Activated naive CD4-positive, alpha-beta T cell treated with anti-CD3 and anti-CD28 coated beads for 36 hours (primary cell): ENCODE data around the gene NMUR2. TPM values are rescaled to one million over a fixed set of nuclear protein-coding genes. Genes with fewer than 3 reads are reported as not detected.

ENCODE experiments used
- CTCF ChIA-PET: fragments of 350-600 bp; sonication (Branson Sonifier 250); formaldehyde crosslinking; loops from one replicate; lab custom pipeline; 2021; ENCODE audit warnings: antibody characterized with exemption; lab: Charles Lee
- DNase-seq: peaks from one replicate; pipeline ENCODE4 v3.0.0-alpha.2; 2020
- H3K27ac Mint-ChIP-seq: one replicate; pipeline ENCODE4 v1.8.0; 2021; ENCODE audit warnings: mild to moderate bottlenecking, mixed read lengths
- H3K27me3 Mint-ChIP-seq: one replicate; pipeline ENCODE4 v1.8.0; 2021; ENCODE audit warnings: low read depth, mixed read lengths
- H3K36me3 Mint-ChIP-seq: one replicate; pipeline ENCODE4 v1.8.0; 2021; ENCODE audit warnings: low read depth, mixed read lengths
- H3K4me1 Mint-ChIP-seq: one replicate; pipeline ENCODE4 v1.8.0; 2021; ENCODE audit warnings: low read depth, mixed read lengths
- H3K4me3 Mint-ChIP-seq: one replicate; pipeline ENCODE4 v1.8.0; 2021; ENCODE audit warnings: mild to moderate bottlenecking, moderate library complexity, mixed read lengths
- H3K9me3 Mint-ChIP-seq: one replicate; pipeline ENCODE4 v1.8.0; 2021; ENCODE audit warnings: mixed read lengths
- intact Hi-C: fragments of 100-400 bp; cut with micrococcal nuclease; formaldehyde crosslinking; loops from one replicate; pipeline ENCODE4 v1.15.1; 2023
- total RNA-seq, 2 experiments: library from RNA; stranded (reverse); gene quantifications; one replicate each; pipeline ENCODE4 v1.2.3, GENCODE V29; 2021

NMUR2 gene
- total RNA-seq, 2 experiments from 2014 or later, result not detected

DNA sequence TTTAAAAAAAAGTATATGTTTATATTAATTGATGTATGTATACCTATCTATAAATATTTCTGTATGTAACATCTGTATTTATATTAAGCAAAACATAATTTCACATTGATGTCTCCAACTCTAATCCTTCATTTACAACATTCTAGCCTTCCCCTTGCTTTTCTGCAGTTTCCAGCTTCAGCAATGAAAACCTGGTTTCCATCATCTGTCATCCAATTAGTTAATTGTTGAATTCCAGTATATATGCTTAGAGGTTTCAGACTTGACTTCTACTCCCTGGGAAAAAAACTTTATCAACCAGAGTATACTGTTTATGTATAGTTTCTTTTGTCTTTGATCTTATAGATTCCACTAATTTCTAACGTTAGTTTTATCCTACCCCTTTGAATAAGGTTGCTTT, 38.4 kb downstream of the NMUR2 start:
- CTCF ChIA-PET, result interaction anchor here (0.8 kb wide), 1 partner anchor 223 kb away, joined by 3 read pairs; no protein-coding TSS in a partner anchor
- H3K9me3 Mint-ChIP-seq, result no peaks in the 10 kb centered on the region
- peaks cover 5% of the 10 kb centered on the region for H3K27me3 Mint-ChIP-seq

DNA sequence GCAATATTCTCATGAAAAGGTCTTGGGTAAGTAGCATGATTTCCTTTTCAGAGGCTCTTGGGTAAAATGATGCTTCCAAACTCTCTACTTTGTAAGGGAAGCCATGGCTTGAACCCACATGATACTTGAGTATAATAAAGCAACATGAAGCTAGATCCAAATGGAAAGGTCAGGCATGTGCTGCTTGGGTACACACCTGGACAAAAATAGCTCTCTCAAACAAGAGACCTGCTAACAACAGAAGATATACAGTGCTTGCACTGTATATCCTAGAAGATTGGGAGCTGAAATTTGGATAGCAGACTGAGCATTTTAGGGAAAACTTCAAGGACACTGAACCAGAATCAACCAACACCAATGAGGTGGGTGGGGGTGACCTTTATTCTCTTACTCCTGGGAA, 40.2 kb downstream of the NMUR2 start:
- Mint-ChIP-seq H3K27me3 (peaks cover 4% of the 10 kb centered on the region), H3K36me3 (no peaks in the 10 kb centered on the region), H3K27ac (no peak overlapping the region), H3K4me1 (no peaks in the 10 kb centered on the region), H3K9me3 (no peaks in the 10 kb centered on the region), H3K4me3 (no peak overlapping the region)
- intact Hi-C loops, result no loop called here
- DNase-seq, result no peak
- CTCF ChIA-PET, result no interaction called here

More for the DNA sequence above, 38.4 kb downstream of the NMUR2 start:
- DNase-seq, result no peak
- Mint-ChIP-seq H3K27ac (no peak overlapping the region), H3K4me3 (no peak overlapping the region), H3K4me1 (no peaks in the 10 kb centered on the region), H3K36me3 (no peaks in the 10 kb centered on the region)
- intact Hi-C loops, result no loop called here

DNA sequence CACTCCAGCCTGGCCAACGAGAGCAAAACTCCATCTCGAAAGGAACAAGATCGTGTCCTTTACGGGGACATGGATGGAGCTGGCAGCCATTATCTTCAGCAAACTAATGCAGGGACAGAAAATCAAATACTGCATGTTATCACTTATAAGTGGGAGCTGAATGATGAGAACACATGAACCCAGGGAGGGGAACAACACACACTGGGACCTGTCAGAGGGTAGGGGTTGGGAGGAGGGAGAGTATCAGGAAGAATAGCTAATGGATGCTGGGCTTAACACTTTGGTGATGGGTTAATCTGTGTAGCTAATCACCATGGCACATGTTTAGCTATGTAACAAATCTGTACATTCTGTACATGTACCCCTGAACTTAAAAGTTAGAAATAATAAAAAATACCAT, 40.9 kb downstream of the NMUR2 start:
- Mint-ChIP-seq H3K9me3 (no peaks in the 10 kb centered on the region), H3K27ac (no peak overlapping the region), H3K27me3 (peaks cover 4% of the 10 kb centered on the region), H3K4me1 (no peaks in the 10 kb centered on the region), H3K36me3 (no peaks in the 10 kb centered on the region), H3K4me3 (no peak overlapping the region)
- no peak for DNase-seq
- intact Hi-C loops, result no loop called here
- CTCF ChIA-PET, result no interaction called here

DNA sequence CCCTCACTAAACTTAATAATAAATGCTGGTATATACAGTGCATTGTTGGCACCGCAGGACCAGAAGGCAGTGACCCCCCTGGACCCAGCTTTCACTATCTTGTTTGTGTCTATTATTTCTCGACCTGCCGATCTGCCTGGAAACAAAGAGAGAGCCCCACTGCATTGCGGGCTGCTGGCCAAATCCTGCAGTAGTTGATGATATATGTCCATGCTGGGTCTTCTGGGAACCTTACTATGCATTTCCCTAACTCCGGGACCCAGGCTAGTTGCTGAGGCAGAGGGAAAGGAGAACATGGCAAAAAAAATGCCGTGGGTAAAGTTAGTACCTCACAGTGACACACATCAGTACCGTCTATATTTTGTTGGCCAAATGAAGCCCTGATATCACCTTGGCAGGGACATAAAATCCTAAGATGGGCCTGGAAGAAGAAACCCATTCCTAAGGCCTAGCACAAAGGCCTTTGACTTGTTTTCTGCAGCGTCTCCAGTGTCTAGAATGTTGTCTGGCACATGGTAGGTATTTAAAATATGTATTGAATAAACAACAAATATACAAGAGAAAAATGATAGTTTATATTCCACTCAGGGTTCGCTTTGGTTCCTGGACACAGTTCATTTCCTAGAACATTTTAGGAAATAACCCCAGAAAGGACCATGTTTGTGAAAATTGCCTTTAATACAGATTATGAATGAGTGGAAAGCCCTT, 46.1 kb downstream of the NMUR2 start:
- Mint-ChIP-seq H3K27ac (no peak overlapping the region), H3K4me3 (no peak overlapping the region), H3K27me3 (peaks cover 5% of the 10 kb centered on the region), H3K9me3 (no peaks in the 10 kb centered on the region), H3K36me3 (no peaks in the 10 kb centered on the region), H3K4me1 (no peaks in the 10 kb centered on the region)
- CTCF ChIA-PET, result no interaction called here
- no peak for DNase-seq
- intact Hi-C loops, result no loop called here

DNA sequence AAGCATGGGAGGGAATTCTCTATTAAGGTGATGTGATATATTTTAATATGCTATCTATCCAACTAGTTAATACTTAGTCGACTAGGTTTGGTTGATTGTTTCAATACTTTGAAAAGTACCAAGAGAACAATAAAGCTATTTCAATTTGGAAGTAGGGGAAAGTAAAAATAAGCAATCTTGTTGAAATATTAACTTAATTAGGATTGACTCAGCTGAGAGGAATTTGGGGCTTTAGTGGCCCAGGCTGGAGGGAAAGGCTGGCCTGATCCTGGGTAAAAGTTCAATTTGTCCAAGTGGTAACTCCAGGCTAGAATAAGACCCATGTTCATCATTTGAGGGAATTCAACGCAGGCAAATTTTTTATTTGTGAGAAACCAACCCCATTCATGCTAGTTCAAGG, 48.6 kb downstream of the NMUR2 start:
- H3K4me1 Mint-ChIP-seq, result no peaks in the 10 kb centered on the region
- no peak overlapping the region for H3K4me3 Mint-ChIP-seq
- no peaks in the 10 kb centered on the region for H3K36me3 Mint-ChIP-seq
- intact Hi-C loops, result no loop called here
- no peak for DNase-seq
- peaks cover 5% of the 10 kb centered on the region for H3K27me3 Mint-ChIP-seq
- CTCF ChIA-PET, result no interaction called here
- no peaks in the 10 kb centered on the region for H3K9me3 Mint-ChIP-seq
- H3K27ac Mint-ChIP-seq, result no peak overlapping the region

DNA sequence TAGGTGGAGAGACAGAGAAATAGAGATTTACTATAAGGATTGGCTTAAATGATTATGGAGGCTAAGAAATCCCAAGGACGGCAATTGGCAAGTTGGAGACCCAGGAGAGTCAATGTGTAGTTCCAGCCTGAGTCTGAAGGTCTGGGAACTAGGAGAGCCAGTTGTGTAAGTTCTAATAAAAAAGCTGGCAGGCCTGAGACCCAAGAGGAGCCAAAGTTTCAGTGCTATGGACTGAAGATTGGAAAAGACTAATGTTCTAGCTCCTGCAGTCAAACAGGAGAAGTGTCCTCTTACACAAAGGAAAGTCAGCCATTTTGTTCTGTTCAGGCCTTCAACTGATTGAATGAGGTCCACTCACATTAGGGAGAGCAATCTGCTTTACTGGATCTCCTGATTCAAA, 50.0 kb downstream of the NMUR2 start:
- H3K9me3 Mint-ChIP-seq, result no peaks in the 10 kb centered on the region
- H3K4me1 Mint-ChIP-seq, result no peaks in the 10 kb centered on the region
- H3K27me3 Mint-ChIP-seq, result peaks cover 7% of the 10 kb centered on the region
- intact Hi-C loops, result no loop called here
- DNase-seq, result no peak
- H3K27ac Mint-ChIP-seq, result no peak overlapping the region
- no peaks in the 10 kb centered on the region for H3K36me3 Mint-ChIP-seq
- H3K4me3 Mint-ChIP-seq, result no peak overlapping the region
- CTCF ChIA-PET, result interaction anchor here (0.7 kb wide), 1 partner anchor 703 kb away, joined by 3 read pairs; no protein-coding TSS in a partner anchor

DNA sequence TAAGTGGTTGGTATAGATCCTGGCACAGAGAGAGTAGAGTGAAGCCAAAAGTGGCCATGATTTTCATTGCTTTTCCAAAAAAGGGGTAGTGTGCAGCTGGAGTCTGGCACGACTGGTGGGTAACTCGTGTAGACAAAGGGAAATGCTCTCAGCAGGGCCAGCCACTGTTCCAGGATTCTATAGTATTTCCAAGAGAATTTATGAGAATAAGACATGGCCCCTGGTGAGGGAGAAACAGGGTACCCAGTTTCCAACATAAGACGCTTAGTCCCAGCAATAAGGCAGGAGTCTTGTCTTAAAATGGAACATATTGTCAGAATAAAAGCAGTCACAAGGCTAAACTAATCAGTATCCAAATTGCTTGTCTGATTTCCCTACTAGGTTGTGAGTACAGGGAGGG, 52.1 kb downstream of the NMUR2 start:
- Mint-ChIP-seq H3K9me3 (no peaks in the 10 kb centered on the region), H3K36me3 (no peaks in the 10 kb centered on the region), H3K4me3 (no peak overlapping the region), H3K27me3 (peaks cover 8% of the 10 kb centered on the region), H3K27ac (no peak overlapping the region), H3K4me1 (no peaks in the 10 kb centered on the region)
- DNase-seq, result no peak
- CTCF ChIA-PET, result interaction anchor here (1.7 kb wide), 1 partner anchor 528 kb away, joined by 5 read pairs; no protein-coding TSS in a partner anchor
- intact Hi-C loops, result no loop called here

DNA sequence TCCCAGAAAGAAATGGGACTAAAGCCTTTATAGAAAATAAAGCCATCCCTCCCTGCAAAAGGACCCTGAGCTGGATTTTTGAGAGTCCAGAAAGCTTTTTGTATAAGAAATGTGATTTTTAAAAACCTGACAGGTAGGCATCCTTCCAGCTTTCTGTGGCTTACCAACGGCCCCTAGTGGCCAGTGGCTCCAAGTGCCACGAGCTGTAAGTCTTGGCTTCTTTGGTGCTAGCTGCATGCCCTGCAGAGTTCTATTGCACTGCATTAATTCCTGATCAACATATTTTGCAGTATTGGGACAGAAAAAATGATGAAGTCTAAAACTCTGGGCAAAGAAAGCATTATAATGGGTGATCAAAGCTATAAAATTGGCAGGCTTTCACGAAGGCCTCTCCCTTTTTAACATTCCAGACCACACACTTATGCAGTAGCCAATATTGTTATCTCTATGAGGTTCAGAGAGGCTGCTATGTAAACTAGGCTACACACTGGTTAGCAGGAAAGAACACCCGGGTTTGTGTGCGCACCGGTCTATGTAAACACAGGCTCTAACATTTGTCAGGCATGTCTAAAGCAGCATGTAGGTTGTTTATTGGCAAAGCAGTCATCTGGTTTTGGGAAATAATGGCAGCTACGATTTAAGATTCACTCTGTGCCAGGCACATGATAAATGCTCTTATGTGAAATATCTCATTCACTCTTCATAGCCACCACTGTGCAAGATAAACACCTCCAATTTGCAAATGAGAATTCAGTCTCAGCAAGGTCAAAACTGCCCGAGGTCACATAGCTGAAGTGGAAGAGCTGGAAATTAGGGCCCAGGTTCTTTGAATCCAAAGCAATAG, 55.2 kb downstream of the NMUR2 start:
- Mint-ChIP-seq H3K27ac (no peak overlapping the region), H3K4me1 (no peaks in the 10 kb centered on the region), H3K4me3 (no peak overlapping the region), H3K27me3 (peaks cover 8% of the 10 kb centered on the region), H3K9me3 (peaks cover 3% of the 10 kb centered on the region), H3K36me3 (peaks cover 2% of the 10 kb centered on the region)
- intact Hi-C loops, result loop anchor here (1.0 to 2.0 kb wide), 4 partner anchors 155 to 691 kb away; no protein-coding TSS in a partner anchor
- peak; percentile 56 for DNase-seq
- CTCF ChIA-PET, result interaction anchor here (0.8 to 5.1 kb wide), 13 partner anchors 12 to 548 kb away, joined by 3 to 30 read pairs (median 4); no protein-coding TSS in a partner anchor
